Trophoblast cell (in vitro differentiated cells and primary cell): Measurements from ENCODE around the gene THAP11.
A peak's percentile ranks its signal among the peaks of the same experiment; 100 is the strongest.
"Not testable (repeated sequence)": the region's sequence is repeated elsewhere in the genome, so short reads cannot be mapped to it uniquely, and the experiment has no call there.

Source experiments
- DNase-seq, 2 donors: peaks; one replicate each; pipeline ENCODE4 v3.0.0-alpha.2; 2016
- H2AFZ ChIP-seq: 2 replicates; pipeline ENCODE4 v1.6.1; 2013; ENCODE audit warnings: low read length, moderate library complexity, mild to moderate bottlenecking; ENCODE audit not compliant: insufficient read depth, poor library complexity
- H2AK5ac ChIP-seq: 2 replicates; pipeline ENCODE4 v1.6.1; 2013; ENCODE audit warnings: mild to moderate bottlenecking, low read length
- H2BK120ac ChIP-seq: 2 replicates; pipeline ENCODE4 v1.6.1; 2013; ENCODE audit warnings: low read length, mild to moderate bottlenecking, moderate library complexity; ENCODE audit not compliant: insufficient read depth, poor library complexity
- H2BK12ac ChIP-seq: 2 replicates; pipeline ENCODE4 v1.6.1; 2013; ENCODE audit warnings: mild to moderate bottlenecking, low read length, moderate library complexity
- H2BK5ac ChIP-seq: 2 replicates; pipeline ENCODE4 v1.6.1; 2013; ENCODE audit warnings: low read length, low read depth, moderate library complexity, mild to moderate bottlenecking; ENCODE audit not compliant: poor library complexity
- H3K14ac ChIP-seq: 2 replicates; pipeline ENCODE4 v1.6.1; 2013; ENCODE audit warnings: mild to moderate bottlenecking, low read length
- H3K18ac ChIP-seq: 2 replicates; pipeline ENCODE4 v1.6.1; 2013; ENCODE audit warnings: mild to moderate bottlenecking, low read length
- H3K23ac ChIP-seq: 2 replicates; pipeline ENCODE4 v1.6.1; 2013; ENCODE audit warnings: low read length
- H3K27ac ChIP-seq: 2 replicates; pipeline ENCODE4 v1.5.1; 2013; ENCODE audit warnings: low read depth, mild to moderate bottlenecking, inconsistent platforms, low read length, moderate library complexity
- H3K27me3 ChIP-seq: 2 replicates; pipeline ENCODE4 v1.6.1; 2013; ENCODE audit warnings: inconsistent platforms, mild to moderate bottlenecking, low read length, moderate library complexity; ENCODE audit not compliant: insufficient read depth
- H3K36me3 ChIP-seq, 2 experiments: 1 replicate in 1 of 2; 2 replicates in 1 of 2; pipeline ENCODE4 v1.6.1; 2013; ENCODE audit warnings: low read length in 2 of 2, mild to moderate bottlenecking in 2 of 2, moderate library complexity in 1 of 2; ENCODE audit not compliant: insufficient read depth in 2 of 2, control insufficient read depth in 1 of 2
- H3K4ac ChIP-seq: 2 replicates; pipeline ENCODE4 v1.6.1; 2013; ENCODE audit warnings: low read depth, mild to moderate bottlenecking, low read length, moderate library complexity
- H3K4me1 ChIP-seq, 2 experiments: 1 replicate in 1 of 2; 2 replicates in 1 of 2; pipeline ENCODE4 v1.6.1; 2013; ENCODE audit warnings: low read length in 2 of 2, mild to moderate bottlenecking in 2 of 2, moderate library complexity in 1 of 2; ENCODE audit not compliant: insufficient read depth in 2 of 2, control insufficient read depth in 1 of 2
- H3K4me2 ChIP-seq: 2 replicates; pipeline ENCODE4 v1.6.1; 2013; ENCODE audit warnings: inconsistent platforms, mild to moderate bottlenecking, low read length, moderate library complexity
- H3K4me3 ChIP-seq: 2 replicates; pipeline ENCODE4 v1.5.1; 2013; ENCODE audit warnings: mild to moderate bottlenecking, low read depth, low read length, inconsistent platforms
- H3K79me1 ChIP-seq: one replicate; pipeline ENCODE4 v1.6.1; 2013; ENCODE audit warnings: low read length
- H3K79me2 ChIP-seq: 2 replicates; pipeline ENCODE4 v1.6.1; 2013; ENCODE audit warnings: low read length, mild to moderate bottlenecking; ENCODE audit not compliant: control insufficient read depth, insufficient read depth, poor library complexity
- H3K9ac ChIP-seq: 2 replicates; pipeline ENCODE4 v1.6.1; 2013; ENCODE audit warnings: mild to moderate bottlenecking, low read length
- H3K9me3 ChIP-seq: 2 replicates; pipeline ENCODE4 v1.6.1; 2013; ENCODE audit warnings: low read depth, mild to moderate bottlenecking, control low read depth, inconsistent platforms, low read length; ENCODE audit not compliant: insufficient read depth
- H4K12ac ChIP-seq: 2 replicates; pipeline ENCODE4 v1.6.1; 2013; ENCODE audit warnings: low read depth, mild to moderate bottlenecking, low read length, moderate library complexity
- H4K8ac ChIP-seq: 2 replicates; pipeline ENCODE4 v1.6.1; 2013; ENCODE audit warnings: low read depth, mild to moderate bottlenecking, low read length, moderate library complexity
- H4K91ac ChIP-seq: one replicate; pipeline ENCODE4 v1.6.1; 2013; ENCODE audit warnings: low read depth, mild to moderate bottlenecking, low read length, moderate library complexity
- WGBS: extraction: QIAGEN DNeasy Blood & Tissue Kit; methylation state at CpG from one replicate; pipeline ENCODE4 v1.1.7; 2013; ENCODE audit warnings: missing lambda C conversion rate; ENCODE audit not compliant: insufficient read length, insufficient coverage; ENCODE audit errors: extremely low coverage; 5-methylcytosine and 5-hydroxymethylcytosine counted together

The THAP11 gene

DNA sequence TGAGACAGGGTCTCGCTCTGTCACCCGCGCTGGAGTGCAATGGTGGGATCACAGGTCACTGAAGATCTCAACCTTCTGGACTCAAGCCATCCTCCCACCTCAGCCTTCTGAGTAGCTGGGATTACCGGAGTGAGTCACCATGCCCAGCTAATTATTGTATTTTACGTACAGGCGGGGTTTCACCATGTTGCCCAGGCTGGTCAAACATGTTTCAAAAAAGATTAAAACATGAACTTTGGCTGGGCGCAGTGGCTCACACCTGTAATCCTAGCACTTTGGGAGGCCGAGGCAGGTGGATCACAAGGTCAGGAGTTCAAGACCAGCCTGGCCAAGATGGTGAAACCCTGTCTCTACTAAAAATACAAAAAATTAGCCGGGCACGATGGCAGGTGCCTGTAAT is 4.9 kb upstream of the THAP11 start:
- H3K27ac ChIP-seq, H4K8ac ChIP-seq, H3K79me1 ChIP-seq, H3K9ac ChIP-seq, H2BK12ac ChIP-seq, H3K27me3 ChIP-seq, H3K23ac ChIP-seq, H3K4me2 ChIP-seq, H2AFZ ChIP-seq, H3K9me3 ChIP-seq, H2BK5ac ChIP-seq, H4K12ac ChIP-seq, H3K4ac ChIP-seq, H2AK5ac ChIP-seq, H3K4me3 ChIP-seq, H3K36me3 ChIP-seq, H3K18ac ChIP-seq, H2BK120ac ChIP-seq, DNase-seq, H3K79me2 ChIP-seq, H4K91ac ChIP-seq, H3K14ac ChIP-seq: not testable (repeated sequence)
- peaks cover 5 to 13% of the 10 kb centered on the region in 2 experiments for H3K4me1 ChIP-seq
- no CpG with 5 or more reads among the region's 10 CpGs for WGBS

DNA sequence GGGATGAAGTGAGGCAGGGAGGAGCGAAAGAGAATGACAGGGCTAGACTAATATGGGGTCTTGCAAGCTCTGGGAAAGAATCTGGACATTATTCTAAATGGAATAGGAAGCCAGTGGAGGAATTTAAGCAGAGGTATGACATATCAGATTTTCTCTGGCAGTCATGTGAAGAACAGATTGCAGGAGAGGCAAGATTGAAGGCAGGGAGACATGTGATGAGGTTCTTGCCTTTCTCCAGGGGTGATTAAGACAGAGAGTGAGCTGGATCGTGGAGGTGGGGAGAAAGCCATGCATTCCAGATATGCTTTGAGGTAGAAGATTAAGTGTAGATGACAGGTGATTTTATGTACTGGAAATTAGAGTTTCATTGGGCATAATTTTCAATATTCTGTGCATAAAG is 4.3 kb upstream of the THAP11 start:
- Histone ChIP-seq H4K91ac (no peak overlapping the region), H3K27me3 (no peaks in the 10 kb centered on the region), H3K9me3 (no peaks in the 10 kb centered on the region), H3K36me3 (no peaks in the 10 kb centered on the region), H2AFZ (no peak overlapping the region), H3K4ac (no peak overlapping the region), H3K4me2 (no peak overlapping the region), H3K14ac (no peak overlapping the region), H3K23ac (no peak overlapping the region), H3K4me3 (no peak overlapping the region), H3K9ac (no peak overlapping the region), H4K8ac (no peak overlapping the region), H3K4me1 (peaks cover 5 to 12% of the 10 kb centered on the region in 2 experiments), H3K79me2 (peaks cover 8% of the 10 kb centered on the region), H3K27ac (no peak overlapping the region), H2BK12ac (no peak overlapping the region), H2BK120ac (no peak overlapping the region), H3K18ac (no peak overlapping the region), H2BK5ac (no peak overlapping the region), H3K79me1 (peaks cover 9% of the 10 kb centered on the region), H4K12ac (no peak overlapping the region), H2AK5ac (no peak overlapping the region)
- no CpG with 5 or more reads among the region's 2 CpGs for WGBS
- no peak for DNase-seq

DNA sequence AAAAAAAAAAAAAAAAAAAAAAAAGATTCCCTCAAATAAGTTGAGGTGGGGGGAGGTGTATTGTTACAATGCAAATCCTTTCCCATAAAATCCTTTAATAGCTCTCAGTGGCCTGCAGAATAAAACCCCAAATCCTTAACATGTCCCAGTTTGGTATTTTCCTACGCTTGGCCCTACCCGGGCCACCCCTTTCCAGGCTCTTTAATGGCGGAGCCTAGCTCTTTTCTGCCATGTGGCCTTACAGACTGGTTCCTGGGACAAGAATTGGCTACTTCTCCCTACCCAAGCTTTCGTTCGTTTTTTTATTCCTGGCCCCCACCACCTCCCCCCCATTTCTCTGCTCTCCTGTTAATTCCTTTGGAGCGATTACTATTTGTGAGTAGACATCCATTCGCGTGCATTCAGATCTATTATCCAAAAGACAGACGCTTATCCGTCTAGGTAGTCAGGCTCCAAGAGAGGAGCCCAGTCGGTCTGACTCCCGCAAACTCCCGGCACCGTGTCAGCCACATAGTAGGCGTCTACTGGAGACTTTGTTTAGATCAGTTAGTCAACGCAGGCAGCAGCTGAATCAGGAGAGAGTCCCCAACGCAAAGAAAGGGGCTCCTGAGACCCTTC is 813 bp upstream of the THAP11 start:
- H3K4me3 ChIP-seq = no peak overlapping the region
- no peak overlapping the region for H3K9ac ChIP-seq
- no peak overlapping the region for H2AK5ac ChIP-seq
- H3K9me3 ChIP-seq = no peaks in the 10 kb centered on the region
- H3K4ac ChIP-seq = peak overlapping the region; percentile 30
- H3K18ac ChIP-seq = no peak overlapping the region
- DNase-seq = no peak
- WGBS = no CpG with 5 or more reads among the region's 17 CpGs
- peak overlapping the region; percentile 68 for H2AFZ ChIP-seq
- H3K79me2 ChIP-seq = peaks cover 4% of the 10 kb centered on the region
- H3K36me3 ChIP-seq = peaks cover 2 to 9% of the 10 kb centered on the region in 2 experiments
- H3K79me1 ChIP-seq = peaks cover 8% of the 10 kb centered on the region
- no peaks in the 10 kb centered on the region for H3K27me3 ChIP-seq
- peak overlapping the region; percentile 45 for H3K14ac ChIP-seq
- H3K27ac ChIP-seq = peak overlapping the region; percentile 48
- H4K12ac ChIP-seq = peak overlapping the region; percentile 71
- peaks cover 16 to 22% of the 10 kb centered on the region in 2 experiments for H3K4me1 ChIP-seq
- H2BK5ac ChIP-seq = peak overlapping the region; percentile 34
- peak overlapping the region; percentile 46 for H3K4me2 ChIP-seq
- peak overlapping the region; percentile 35 for H2BK120ac ChIP-seq
- peak overlapping the region; percentile 83 for H4K8ac ChIP-seq
- H3K23ac ChIP-seq = no peak overlapping the region
- peak overlapping the region; percentile 10 for H2BK12ac ChIP-seq
- H4K91ac ChIP-seq = peak overlapping the region; percentile 69

DNA sequence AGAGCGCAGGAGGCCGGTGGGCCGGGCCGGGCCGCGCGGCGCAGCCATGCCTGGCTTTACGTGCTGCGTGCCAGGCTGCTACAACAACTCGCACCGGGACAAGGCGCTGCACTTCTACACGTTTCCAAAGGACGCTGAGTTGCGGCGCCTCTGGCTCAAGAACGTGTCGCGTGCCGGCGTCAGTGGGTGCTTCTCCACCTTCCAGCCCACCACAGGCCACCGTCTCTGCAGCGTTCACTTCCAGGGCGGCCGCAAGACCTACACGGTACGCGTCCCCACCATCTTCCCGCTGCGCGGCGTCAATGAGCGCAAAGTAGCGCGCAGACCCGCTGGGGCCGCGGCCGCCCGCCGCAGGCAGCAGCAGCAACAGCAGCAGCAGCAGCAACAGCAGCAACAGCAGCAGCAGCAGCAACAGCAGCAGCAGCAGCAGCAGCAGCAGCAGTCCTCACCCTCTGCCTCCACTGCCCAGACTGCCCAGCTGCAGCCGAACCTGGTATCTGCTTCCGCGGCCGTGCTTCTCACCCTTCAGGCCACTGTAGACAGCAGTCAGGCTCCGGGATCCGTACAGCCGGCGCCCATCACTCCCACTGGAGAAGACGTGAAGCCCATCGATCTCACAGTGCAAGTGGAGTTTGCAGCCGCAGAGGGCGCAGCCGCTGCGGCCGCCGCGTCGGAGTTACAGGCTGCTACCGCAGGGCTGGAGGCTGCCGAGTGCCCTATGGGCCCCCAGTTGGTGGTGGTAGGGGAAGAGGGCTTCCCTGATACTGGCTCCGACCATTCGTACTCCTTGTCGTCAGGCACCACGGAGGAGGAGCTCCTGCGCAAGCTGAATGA is 606 bp downstream of the THAP11 start:
- peak overlapping the region; percentile 25 for H4K8ac ChIP-seq
- DNase-seq = peak; percentile 14 to 54
- peaks cover 16% of the 10 kb centered on the region for H3K79me1 ChIP-seq

More for the DNA sequence above, 606 bp downstream of the THAP11 start:
- peak overlapping the region; percentile 9 for H2AFZ ChIP-seq
- H3K4me2 ChIP-seq = peak overlapping the region; percentile 99
- H3K23ac ChIP-seq = no peak overlapping the region
- H3K14ac ChIP-seq = peak overlapping the region; percentile 3
- peaks cover 2 to 9% of the 10 kb centered on the region in 2 experiments for H3K36me3 ChIP-seq
- peak overlapping the region; percentile 82 for H3K9ac ChIP-seq
- no peak overlapping the region for H2BK5ac ChIP-seq
- peaks cover 9% of the 10 kb centered on the region for H3K79me2 ChIP-seq
- H4K12ac ChIP-seq = peak overlapping the region; percentile 0
- peak overlapping the region; percentile 20 for H3K18ac ChIP-seq
- H3K4me3 ChIP-seq = peak overlapping the region; percentile 87
- peak overlapping the region; percentile 99 for H3K27ac ChIP-seq
- H2BK120ac ChIP-seq = no peak overlapping the region
- H3K27me3 ChIP-seq = no peaks in the 10 kb centered on the region
- no peak overlapping the region for H2AK5ac ChIP-seq
- H2BK12ac ChIP-seq = no peak overlapping the region
- peaks cover 16 to 22% of the 10 kb centered on the region in 2 experiments for H3K4me1 ChIP-seq
- no peaks in the 10 kb centered on the region for H3K9me3 ChIP-seq
- H4K91ac ChIP-seq = peak overlapping the region; percentile 95
- no CpG with 5 or more reads among the region's 67 CpGs for WGBS
- H3K4ac ChIP-seq = no peak overlapping the region
